Heart right ventricle (tissue), 16 donors: ENCODE data around the gene HDAC9. TPM values are rescaled to one million over a fixed set of nuclear protein-coding genes. Genes with fewer than 3 reads are reported as not detected.

Experiments
- ATAC-seq, 8 donors: fragments of 200-7000 bp; cut with Tn5 transposase; one replicate each; pipeline ENCODE4 v1.9.1; 2020; ENCODE audit warnings: mild to moderate bottlenecking in 8 of 8, moderate library complexity in 8 of 8, moderate number of reproducible peaks in 1 of 8
- DNase-seq, 2 donors: peaks; one replicate each; pipeline ENCODE4 v3.0.0-alpha.2; 2020
- H3K27ac ChIP-seq, 10 donors: fragments of 200-600 bp; sonication (generic) in 2 of 10; one replicate each; pipeline versions ENCODE4 v1.5.0 to v1.8.0; 2020 to 2022; ENCODE audit warnings: mild to moderate bottlenecking in 3 of 10
- H3K27me3 ChIP-seq, 7 donors: fragments of 200-600 bp; one replicate each; pipeline ENCODE4 v1.8.0; 2021 to 2022; ENCODE audit warnings: mild to moderate bottlenecking in 2 of 7
- H3K36me3 ChIP-seq, 9 donors: fragments of 200-600 bp; sonication (generic) in 1 of 9; one replicate each; pipeline versions ENCODE4 v1.5.0 to v1.8.0; 2020 to 2022; ENCODE audit warnings: mild to moderate bottlenecking in 2 of 9
- H3K4me1 ChIP-seq, 9 donors: fragments of 200-600 bp; sonication (generic) in 1 of 9; one replicate each; pipeline versions ENCODE4 v1.5.0 to v1.8.0; 2020 to 2022; ENCODE audit warnings: mild to moderate bottlenecking in 4 of 9
- H3K4me3 ChIP-seq, 10 donors: fragments of 200-600 bp; sonication (generic) in 2 of 10; one replicate each; pipeline versions ENCODE4 v1.5.0 to v1.8.0; 2020 to 2022; ENCODE audit warnings: mild to moderate bottlenecking in 7 of 10, moderate library complexity in 2 of 10
- H3K9me3 ChIP-seq, 11 donors: fragments of 200-600 bp in 10 of 11; sonication (generic) in 2 of 11; one replicate each; pipeline versions ENCODE4 v1.5.0 to v1.8.0; 2013 to 2022; ENCODE audit warnings: mild to moderate bottlenecking in 2 of 11, control low read depth in 1 of 11, moderate library complexity in 1 of 11
- WGBS, 2 donors: extraction: QIAGEN DNeasy Blood & Tissue Kit; methylation state at CpG; one replicate each; pipeline ENCODE4 v1.1.7; 2013; ENCODE audit warnings: inconsistent platforms in 1 of 2; 5-methylcytosine and 5-hydroxymethylcytosine counted together
- intact Hi-C, 10 donors: fragments of 100-400 bp; cut with DNase I; formaldehyde crosslinking; loops; one replicate each; pipeline versions ENCODE4 v1.11.1 to v1.14.2; 2022
- polyA plus RNA-seq, 2 donors: library from polyadenylated mRNA; stranded (reverse); fragments of 200-250 nt; gene quantifications; one replicate each; pipeline ENCODE4 v1.2.3, GENCODE V29; 2013
- total RNA-seq, 10 donors: library from RNA; stranded (reverse); fragmentation: NEBNext Ultra II Directional in 3 of 10; extraction: Animal tissue kit (Norgen Biotek cat#: 25700) in 3 of 10; gene quantifications; one replicate each; pipeline versions ENCODE4 v1.2.1 to v1.2.4, GENCODE V29; 2021 to 2023
- TF ChIP-seq, protein P1 (sequence below), 9 donors: fragments of 200-600 bp; sonication (generic) in 2 of 9; IDR thresholded peaks; one replicate each; pipeline versions ENCODE4 v1.5.0 to v1.8.0; 2021 to 2022; ENCODE audit warnings: antibody characterized with exemption in 9 of 9, mild to moderate bottlenecking in 5 of 9, moderate library complexity in 1 of 9
- donor health status: Arrhythmogenic right ventricular cardiomyopathy.
- donor health status: ischemic (EF 13 %, LVEDD 7.1; RV severe dilation, severe dysfunction).
- donor health status: healthy with polysubstance abuse.
- donor health status: DM: no; HTN: yes; CAD: no.
- donor health status: DM: no; HTN: no; CAD: no.
- donor health status: ischemic (EF 25% LVEDD 6.9; RV normal size, moderate dysfunction).
- donor health status: ischemic (EF 25% LVEDD 5.7; RV mildly dilated, moderate dysfunction).
- donor health status: healthy.
- donor health status: DM: yes; HTN: yes; CAD: no.
- donor health status: Ischemic cardiomyopathy.
- donor health status: ischemic (EF 35%, LVEDD 5.7; RV mildly dilated, moderate dysfunction).
- donor health status: nonischemic (EF 11% LVEDD 7.7; RV severe dilation, severe dysfunction).
- donor health status: DM: yes; HTN: yes; CAD: no.
- donor health status: PGD.
- donor health status: ischemic (EF 29% LVEDD 5.4; RV normal size, mild dysfunction).
- donor health status: nonischemic (EF 23%, LVEDD 6.1; RV moderate dilation, normal function).

HDAC9 gene
- total and polyA plus RNA-seq, 12 donors: 1.9 to 66.1 (median 38.6) TPM

DNA sequence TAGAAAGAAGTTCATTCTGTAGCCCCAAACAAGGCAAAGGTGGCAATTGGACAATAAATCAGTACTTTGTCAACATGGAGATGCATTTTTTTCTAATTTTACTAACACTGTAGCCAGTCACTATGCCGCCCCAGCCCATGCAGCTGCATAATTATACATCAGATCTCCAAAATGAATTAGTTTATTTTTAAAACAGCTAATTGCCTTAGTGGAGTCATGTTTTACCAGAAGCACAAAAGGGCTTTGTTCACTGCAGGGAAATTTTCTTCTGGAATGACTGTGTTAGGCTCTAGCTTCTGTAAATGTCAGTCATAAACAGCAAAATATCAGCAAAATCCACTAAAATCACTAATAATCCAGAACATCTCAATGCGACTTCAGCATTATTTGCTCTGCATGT, 20.1 kb upstream of the HDAC9 start:
- no peak overlapping the region for H3K4me3 ChIP-seq
- TF ChIP-seq, protein P1, sequence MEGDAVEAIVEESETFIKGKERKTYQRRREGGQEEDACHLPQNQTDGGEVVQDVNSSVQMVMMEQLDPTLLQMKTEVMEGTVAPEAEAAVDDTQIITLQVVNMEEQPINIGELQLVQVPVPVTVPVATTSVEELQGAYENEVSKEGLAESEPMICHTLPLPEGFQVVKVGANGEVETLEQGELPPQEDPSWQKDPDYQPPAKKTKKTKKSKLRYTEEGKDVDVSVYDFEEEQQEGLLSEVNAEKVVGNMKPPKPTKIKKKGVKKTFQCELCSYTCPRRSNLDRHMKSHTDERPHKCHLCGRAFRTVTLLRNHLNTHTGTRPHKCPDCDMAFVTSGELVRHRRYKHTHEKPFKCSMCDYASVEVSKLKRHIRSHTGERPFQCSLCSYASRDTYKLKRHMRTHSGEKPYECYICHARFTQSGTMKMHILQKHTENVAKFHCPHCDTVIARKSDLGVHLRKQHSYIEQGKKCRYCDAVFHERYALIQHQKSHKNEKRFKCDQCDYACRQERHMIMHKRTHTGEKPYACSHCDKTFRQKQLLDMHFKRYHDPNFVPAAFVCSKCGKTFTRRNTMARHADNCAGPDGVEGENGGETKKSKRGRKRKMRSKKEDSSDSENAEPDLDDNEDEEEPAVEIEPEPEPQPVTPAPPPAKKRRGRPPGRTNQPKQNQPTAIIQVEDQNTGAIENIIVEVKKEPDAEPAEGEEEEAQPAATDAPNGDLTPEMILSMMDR (IDR thresholded peaks at IDR 0.05): no peak
- H3K27me3 ChIP-seq: no peaks in the 10 kb centered on the region
- H3K4me1 ChIP-seq: peaks cover 0 to 25% (median 5%) of the 10 kb centered on the region in 9 donors
- ATAC-seq (no peak), DNase-seq (no peak)
- no peaks in the 10 kb centered on the region for H3K36me3 ChIP-seq
- 88 to 91% methylated on average over 2 of the region's 2 CpGs for WGBS, 2 donors
- intact Hi-C loops: no loop called here
- H3K27ac ChIP-seq: no peak overlapping the region
- H3K9me3 ChIP-seq: no peaks in the 10 kb centered on the region

DNA sequence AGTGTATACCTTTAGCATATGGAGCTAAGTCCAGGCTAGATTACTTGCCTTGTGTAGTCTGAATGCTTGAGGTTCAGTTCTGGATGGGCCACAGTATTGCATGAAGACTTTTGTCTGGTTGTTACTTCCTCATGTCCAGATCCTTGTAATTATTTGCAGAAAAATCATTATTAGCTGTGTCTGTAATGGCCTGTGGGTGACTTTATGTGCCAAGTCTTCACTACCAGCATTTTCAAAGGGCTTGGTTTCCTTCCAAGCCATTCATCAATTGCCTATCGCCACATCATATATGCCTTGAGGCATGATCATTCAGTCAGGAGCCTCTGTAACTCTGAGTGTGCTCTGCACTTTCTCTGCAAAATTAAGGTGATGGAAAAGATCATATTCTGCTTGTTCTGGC, 13.8 kb upstream of the HDAC9 start:
- Histone ChIP-seq H3K4me3 (no peak overlapping the region), H3K9me3 (no peaks in the 10 kb centered on the region), H3K36me3 (no peaks in the 10 kb centered on the region), H3K4me1 (peaks cover 0 to 12% (median 0%) of the 10 kb centered on the region in 9 donors), H3K27ac (no peak overlapping the region), H3K27me3 (no peaks in the 10 kb centered on the region)
- no peak for DNase-seq
- intact Hi-C loops: no loop called here
- TF ChIP-seq, protein P1 (IDR thresholded peaks at IDR 0.05): no peak
- no peak for ATAC-seq
- 98 to 100% methylated on average over 1 of the region's 1 CpG for WGBS, 2 donors

DNA sequence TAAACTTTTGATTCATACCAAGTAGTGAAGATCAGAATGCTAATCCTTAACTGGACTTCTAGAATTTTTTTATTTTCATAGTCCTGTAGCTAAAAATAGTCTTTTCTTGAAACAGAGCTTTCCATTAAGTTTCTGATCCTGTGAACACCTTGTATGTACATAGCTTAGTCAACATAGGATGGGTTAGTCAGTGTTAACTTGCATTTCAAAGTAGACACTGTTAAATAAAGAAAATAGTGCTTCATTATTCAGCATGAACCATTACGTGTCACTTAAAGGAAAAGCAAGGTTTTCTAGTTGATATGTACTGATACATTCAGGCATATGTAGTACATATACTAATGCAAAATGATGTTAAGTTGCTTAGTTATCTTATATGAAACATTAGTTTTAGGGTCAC, 7.5 kb upstream of the HDAC9 start:
- 81 to 86% methylated on average over 1 of the region's 1 CpG for whole genome bisulfite sequencing, 2 donors
- Histone ChIP-seq H3K9me3 (no peaks in the 10 kb centered on the region), H3K4me1 (peaks cover 0 to 10% (median 0%) of the 10 kb centered on the region in 9 donors), H3K36me3 (no peaks in the 10 kb centered on the region), H3K4me3 (no peak overlapping the region), H3K27me3 (no peaks in the 10 kb centered on the region), H3K27ac (no peak overlapping the region)
- ATAC-seq: no peak
- DNase-seq: no peak
- TF ChIP-seq, protein P1 (IDR thresholded peaks at IDR 0.05): no peak
- intact Hi-C loops: no loop called here

DNA sequence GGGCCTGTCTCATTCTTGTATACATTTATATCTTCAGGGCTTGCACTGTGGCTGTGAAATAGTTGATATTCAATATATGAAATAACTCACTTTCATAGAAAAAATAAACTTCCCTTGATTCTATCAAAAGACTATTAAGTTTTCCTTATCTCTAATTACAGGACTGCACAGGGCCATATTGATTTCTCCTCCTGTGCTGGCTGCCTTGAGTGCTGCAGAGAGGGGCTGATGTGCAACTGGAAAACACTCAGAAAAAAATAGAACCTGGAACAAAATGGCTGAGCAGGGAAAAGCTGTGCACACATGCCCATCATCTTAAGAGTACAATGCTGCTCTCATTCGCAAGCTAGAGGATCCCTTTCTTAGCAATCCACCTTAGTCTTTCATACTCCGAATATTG, 5.9 kb upstream of the HDAC9 start:
- H3K4me1 ChIP-seq: peaks cover 0 to 14% (median 5%) of the 10 kb centered on the region in 9 donors
- ATAC-seq (no peak), DNase-seq (no peak)
- H3K36me3 ChIP-seq: no peaks in the 10 kb centered on the region
- TF ChIP-seq, protein P1 (IDR thresholded peaks at IDR 0.05): no peak
- H3K27me3 ChIP-seq: no peaks in the 10 kb centered on the region
- no peak overlapping the region for H3K4me3 ChIP-seq
- H3K9me3 ChIP-seq: no peaks in the 10 kb centered on the region
- intact Hi-C loops: loop anchor here in 6 of 10 donors (1.0 to 10.0 kb wide), 3 partner anchors 33 to 175 kb away; no protein-coding TSS in a partner anchor
- H3K27ac ChIP-seq: no peak overlapping the region
- WGBS, 2 donors: 91 to 97% methylated on average over 2 of the region's 2 CpGs
